ENCODE results near the gene FAM237B. TPM values are rescaled to one million over a fixed set of nuclear protein-coding genes. Genes with fewer than 3 reads are reported as not detected.

Gene FAM237B
- total and polyA plus RNA-seq, 3 experiments from 2014 or later = not detected

Other genes with a start within 250 kb of the FAM237B start
- not detected for gene STEAP1, start 166.8 kb downstream of the FAM237B start, total RNA-seq
- not detected for gene STEAP1, start 166.8 kb downstream of the FAM237B start, polyA plus RNA-seq
- not detected for gene STEAP2, start 109.6 kb downstream of the FAM237B start, total RNA-seq
- gene STEAP2, start 109.6 kb downstream of the FAM237B start, polyA plus RNA-seq = 0.15 TPM
- under 1 TPM; 0.53 to 0.81 TPM for gene CFAP69, start 76.1 kb downstream of the FAM237B start, total RNA-seq
- gene CFAP69, start 76.1 kb downstream of the FAM237B start, polyA plus RNA-seq = not detected
- gene GTPBP10, start 25.4 kb upstream of the FAM237B start, total RNA-seq = 10 to 100 TPM; 37.6 to 43.3 TPM
- gene GTPBP10, start 25.4 kb upstream of the FAM237B start, polyA plus RNA-seq = 31.3 TPM
- gene CLDN12, start 82.2 kb upstream of the FAM237B start, total RNA-seq = 1 to 10 TPM; 3.7 to 4.9 TPM
- 0.82 TPM for gene CLDN12, start 82.2 kb upstream of the FAM237B start, polyA plus RNA-seq
- gene PTTG1IP2, start 148.3 kb upstream of the FAM237B start, total RNA-seq = not detected
- not detected for gene PTTG1IP2, start 148.3 kb upstream of the FAM237B start, polyA plus RNA-seq

Measured in CD8-positive, alpha-beta memory T cell (primary cell).